HepG2 (cell line): ENCODE results near the gene FUT1. TPM values are rescaled to one million over a fixed set of nuclear protein-coding genes. Genes with fewer than 3 reads are reported as not detected.

Experiments used
- ATAD3A ChIP-seq: sonication (generic); formaldehyde crosslinking; IDR thresholded peaks from 2 replicates; pipeline ENCODE4 v1.4.0; 2020; ENCODE audit warnings: missing genetic modification reagents
- BRF2 ChIP-seq: sonication (generic); formaldehyde crosslinking; IDR thresholded peaks from 2 replicates; pipeline ENCODE4 v1.8.1; 2022; ENCODE audit warnings: mild to moderate bottlenecking, missing genetic modification reagents
- FOXP4 ChIP-seq: sonication (generic); formaldehyde crosslinking; IDR thresholded peaks from 2 replicates; pipeline ENCODE4 v1.4.0; 2020; ENCODE audit warnings: missing genetic modification reagents
- GTF3A ChIP-seq: sonication (generic); formaldehyde crosslinking; conservative IDR thresholded peaks from 2 replicates; pipeline ENCODE4 v1.4.0; 2020; ENCODE audit warnings: mild to moderate bottlenecking, missing genetic modification reagents
- HBP1 ChIP-seq: IDR thresholded peaks from 2 replicates; pipeline ENCODE4 v1.6.1; 2016; ENCODE audit warnings: low read depth, control low read depth
- HNF4A ChIP-seq: sonication (generic); formaldehyde crosslinking; IDR thresholded peaks from 2 replicates; pipeline ENCODE4 v1.4.0; 2020; ENCODE audit warnings: missing genetic modification reagents
- MAFG ChIP-seq: sonication (generic); formaldehyde crosslinking; IDR thresholded peaks from 2 replicates; pipeline ENCODE4 v1.5.1; 2020; ENCODE audit warnings: mild to moderate bottlenecking, missing genetic modification reagents
- POLR2G ChIP-seq: fragments of 200-400 bp; formaldehyde crosslinking; IDR thresholded peaks from 2 replicates; pipeline ENCODE4 v1.6.1; 2018; ENCODE audit warnings: mild to moderate bottlenecking, low read depth, low read length, moderate library complexity
- SOX13 ChIP-seq, 3 experiments: fragments of 450-650 bp in 1 of 3; sonication (generic) in 1 of 3; formaldehyde crosslinking in 1 of 3; IDR thresholded peaks in 2 of 3; conservative IDR thresholded peaks in 1 of 3; 2 replicates each; pipeline versions ENCODE4 v1.5.0 to v1.6.1; 2016 to 2020; ENCODE audit warnings: antibody characterized with exemption in 1 of 3, mild to moderate bottlenecking in 1 of 3, missing compliant biosample characterization in 1 of 3, missing genetic modification reagents in 1 of 3, moderate library complexity in 1 of 3
- TCF7 ChIP-seq: sonication (generic); IDR thresholded peaks from 2 replicates; pipeline ENCODE4 v1.6.1; 2016; ENCODE audit warnings: antibody characterized with exemption, low read depth
- TRAFD1 ChIP-seq: sonication (generic); formaldehyde crosslinking; IDR thresholded peaks from 2 replicates; pipeline ENCODE4 v1.5.1; 2020; ENCODE audit warnings: missing genetic modification reagents, mild to moderate bottlenecking, borderline replicate concordance
- YEATS2 ChIP-seq: sonication (generic); formaldehyde crosslinking; IDR thresholded peaks from 2 replicates; pipeline ENCODE4 v1.4.0; 2020; ENCODE audit warnings: missing genetic modification reagents, borderline replicate concordance
- YY1 ChIP-seq: IDR thresholded peaks from 2 replicates; pipeline ENCODE4 v1.6.1; 2011; ENCODE audit warnings: low read length, low read depth, moderate library complexity, mild to moderate bottlenecking; ENCODE audit not compliant: insufficient read depth, insufficient replicate concordance
- ZFP91 ChIP-seq: sonication (generic); formaldehyde crosslinking; IDR thresholded peaks from 2 replicates; pipeline ENCODE4 v1.9.0; 2022; ENCODE audit warnings: missing genetic modification reagents, mild to moderate bottlenecking, borderline replicate concordance
- ZNF367 ChIP-seq: sonication (generic); formaldehyde crosslinking; IDR thresholded peaks from 2 replicates; pipeline ENCODE4 v1.4.0; 2020; ENCODE audit warnings: missing genetic modification reagents, borderline replicate concordance
- ZNF44 ChIP-seq: sonication (generic); formaldehyde crosslinking; IDR thresholded peaks from 2 replicates; pipeline ENCODE4 v1.5.1; 2020; ENCODE audit warnings: mild to moderate bottlenecking, missing genetic modification reagents
- ZNF513 ChIP-seq: sonication (generic); formaldehyde crosslinking; conservative IDR thresholded peaks from 2 replicates; pipeline ENCODE4 v1.5.0; 2020; ENCODE audit warnings: missing genetic modification reagents
- ZNF737 ChIP-seq: sonication (generic); formaldehyde crosslinking; IDR thresholded peaks from 2 replicates; pipeline ENCODE4 v1.5.0; 2020; ENCODE audit warnings: missing genetic modification reagents, mild to moderate bottlenecking, borderline replicate concordance
- polyA plus RNA-seq, 8 experiments: library from polyadenylated mRNA; depleted of rRNA in 3 of 8; stranded (reverse) in 7 of 8; unstranded in 1 of 8; fragments of >200 nt; fragmentation: Illumina TruSeq in 4 of 8; extraction: Trizol in 4 of 8; gene quantifications; 2 replicates each; pipeline versions ENCODE4 v1.2.1 to v1.2.3, GENCODE V29; 2011 to 2016; ENCODE audit warnings: low read depth in 4 of 8, missing spikeins in 1 of 8, mixed read lengths in 1 of 8; ENCODE audit not compliant: insufficient read depth in 1 of 8
- total RNA-seq, 5 experiments: library from RNA; depleted of rRNA; stranded (reverse); fragments of >200 nt; fragmentation: Illumina TruSeq; extraction: Trizol; gene quantifications; 2 replicates each; pipeline ENCODE4 v1.2.3, GENCODE V29; 2016; ENCODE audit warnings: low read depth in 1 of 5

Gene FUT1
- total and polyA plus RNA-seq, 2 of the 13 experiments (the other 11 are each of a cell fraction or from before 2014, with no cell fraction given): 0.07 to 1.1 TPM

GRCh38 chr19:48795055-48795684 is 42.7 kb upstream of the FUT1 start (continued):
- TF ChIP-seq ZFP91 (CRISPR knock-in tag) (peak; percentile 76; the same call in 1 of the 2 replicates), YEATS2 (peak; percentile 72; the same call in 1 of the 2 replicates), BRF2 (no peak), YY1 (no peak), ATAD3A (CRISPR knock-in tag) (no peak), ZNF44 (CRISPR knock-in tag) (no peak), SOX13 (IDR thresholded peaks at IDR 0.05) (no peak), SOX13 (CRISPR knock-in tag; conservative IDR thresholded peaks at IDR 0.05 in 1 of 2, IDR thresholded peaks at IDR 0.05 in 1 of 2) (no peak), POLR2G (no peak), GTF3A (CRISPR knock-in tag) (no peak), ZNF513 (CRISPR knock-in tag) (no peak), ZNF367 (CRISPR knock-in tag) (no peak), ZNF737 (no peak), MAFG (CRISPR knock-in tag) (no peak), HNF4A (CRISPR knock-in tag) (no peak), TCF7 (no peak), TRAFD1 (CRISPR knock-in tag) (no peak), HBP1 (no peak), FOXP4 (CRISPR knock-in tag) (no peak)
